IPS-NIHi7 (cell line): ENCODE measurements around the gene ADCY4.
A peak's percentile ranks its signal among the peaks of the same experiment; 100 is the strongest.
"Not testable (repeated sequence)": the region's sequence is repeated elsewhere in the genome, so short reads cannot be mapped to it uniquely, and the experiment has no call there.

ENCODE experiments used
- DNase-seq: peaks from one replicate; pipeline ENCODE4 v3.0.0; 2012; ENCODE audit warnings: mixed read lengths; ENCODE audit errors: extremely low spot score

ADCY4 gene

DNA sequence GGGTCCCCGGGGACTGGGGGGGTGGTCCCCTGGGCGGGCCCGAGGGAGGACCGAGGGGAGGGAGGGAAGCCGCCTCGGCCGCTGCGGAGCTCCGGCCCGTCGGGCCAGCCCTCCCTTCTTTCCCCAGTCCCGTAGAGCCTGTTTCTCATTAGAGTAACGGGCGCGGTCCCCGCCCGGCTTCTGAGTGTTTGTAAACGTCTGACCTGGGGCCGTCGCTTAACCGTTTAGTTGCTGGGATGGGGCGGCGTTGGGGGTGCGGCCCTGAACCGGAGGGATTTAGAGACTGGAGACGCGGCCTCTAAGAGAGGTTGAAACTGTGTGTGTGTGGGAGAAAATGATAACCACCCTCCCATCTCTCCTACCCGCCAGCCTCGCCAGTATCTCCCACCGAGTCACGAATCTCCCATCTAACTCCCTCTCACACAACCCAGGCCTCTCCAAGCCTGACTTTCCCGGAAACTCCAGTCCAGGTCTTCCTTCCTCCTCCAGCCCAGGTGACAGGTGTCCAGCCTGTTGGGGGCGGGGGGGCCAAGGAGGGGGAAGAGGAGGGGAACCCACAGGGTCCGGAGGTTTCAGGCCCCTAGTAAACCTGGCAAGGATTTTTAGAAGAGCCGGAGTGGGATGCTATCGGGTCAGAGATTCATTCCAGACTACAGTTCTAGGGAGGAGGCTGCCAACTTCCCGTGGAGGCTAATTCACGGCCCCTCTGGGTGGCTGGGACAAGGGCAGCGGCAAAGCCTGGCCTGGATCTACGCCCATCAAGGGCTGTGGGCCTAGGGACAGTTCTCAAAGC, 32.0 kb upstream of the ADCY4 start:
- peak; percentile 78 for DNase-seq

DNA sequence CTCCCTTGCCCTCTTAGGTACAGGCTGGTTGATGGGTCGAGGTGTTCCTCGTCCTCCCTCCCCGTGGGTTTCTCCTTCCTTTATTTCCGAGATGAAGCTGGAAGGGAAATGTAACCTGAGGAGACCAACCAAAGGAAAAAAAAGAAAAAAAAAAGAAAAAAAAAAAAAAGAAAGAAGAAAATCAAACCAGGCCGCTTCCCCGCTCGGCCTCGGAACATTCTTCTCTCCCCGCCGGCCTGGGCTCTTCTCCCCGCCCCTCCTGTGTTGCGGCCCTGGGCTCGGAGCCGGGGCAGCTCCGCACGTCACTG, 31.5 kb upstream of the ADCY4 start:
- DNase-seq: no peak

DNA sequence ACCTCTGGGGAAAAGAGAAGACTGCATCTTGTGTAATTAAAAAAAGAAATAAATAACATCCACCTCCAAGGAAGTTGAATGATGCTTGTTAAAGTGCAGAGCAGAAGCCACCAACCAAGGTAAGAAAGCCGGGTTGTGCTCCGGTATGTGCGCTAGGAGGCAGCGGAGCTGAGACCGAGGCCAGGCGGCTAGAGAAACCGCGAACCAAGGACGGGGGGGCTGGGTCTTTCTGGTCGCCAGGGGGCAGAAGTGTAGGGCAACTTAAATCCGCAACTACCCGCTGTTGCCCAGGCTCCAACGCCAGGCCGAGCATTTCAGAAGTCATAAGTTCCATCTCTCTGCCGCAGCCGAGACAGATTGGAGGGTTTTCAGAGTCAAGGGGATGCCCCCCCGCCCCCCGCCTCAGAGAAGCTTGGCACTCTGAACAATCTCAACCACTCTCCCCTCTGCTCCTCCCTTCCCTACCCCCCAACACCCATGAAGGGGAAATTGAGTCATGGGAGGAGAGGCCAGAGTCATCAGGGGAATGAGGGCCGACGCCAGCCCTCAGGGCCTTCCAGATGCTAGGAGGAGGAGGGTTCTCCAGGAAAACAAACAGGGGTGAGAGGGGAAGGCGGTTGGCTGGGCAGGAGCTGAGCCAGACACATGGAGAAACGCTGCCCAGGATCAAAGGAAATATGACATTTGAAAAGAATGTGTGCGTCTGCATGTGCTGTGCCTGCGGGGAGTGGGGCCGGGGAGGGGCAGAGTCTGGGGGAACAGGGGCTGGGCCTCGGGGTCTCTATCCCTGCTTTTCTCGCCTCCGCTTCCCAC, 30.9 kb upstream of the ADCY4 start:
- DNase-seq: peak; percentile 88

GRCh38 chr14:24364841-24365240, 30.0 kb upstream of the ADCY4 start:
- DNase-seq: no peak

DNA sequence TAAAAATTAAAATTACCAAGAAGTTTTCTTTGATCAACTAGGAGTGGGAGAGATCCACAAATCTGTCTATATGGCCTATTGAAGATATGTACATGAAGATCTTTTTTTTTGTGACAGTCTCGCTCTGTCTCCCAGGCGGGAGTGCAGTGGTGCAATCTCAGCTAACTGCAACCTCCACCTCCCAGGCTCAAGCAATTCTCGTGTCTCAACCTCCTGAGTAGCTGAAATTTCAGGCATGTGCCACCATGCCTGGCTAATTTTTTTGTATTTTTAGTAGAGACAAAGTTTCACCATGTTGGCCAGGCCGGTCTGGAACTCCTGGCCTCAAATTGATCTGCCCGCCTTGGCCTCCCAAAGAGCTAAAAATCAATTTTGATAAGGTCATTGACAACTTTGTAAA, 28.5 kb upstream of the ADCY4 start:
- DNase-seq: no peak

DNA sequence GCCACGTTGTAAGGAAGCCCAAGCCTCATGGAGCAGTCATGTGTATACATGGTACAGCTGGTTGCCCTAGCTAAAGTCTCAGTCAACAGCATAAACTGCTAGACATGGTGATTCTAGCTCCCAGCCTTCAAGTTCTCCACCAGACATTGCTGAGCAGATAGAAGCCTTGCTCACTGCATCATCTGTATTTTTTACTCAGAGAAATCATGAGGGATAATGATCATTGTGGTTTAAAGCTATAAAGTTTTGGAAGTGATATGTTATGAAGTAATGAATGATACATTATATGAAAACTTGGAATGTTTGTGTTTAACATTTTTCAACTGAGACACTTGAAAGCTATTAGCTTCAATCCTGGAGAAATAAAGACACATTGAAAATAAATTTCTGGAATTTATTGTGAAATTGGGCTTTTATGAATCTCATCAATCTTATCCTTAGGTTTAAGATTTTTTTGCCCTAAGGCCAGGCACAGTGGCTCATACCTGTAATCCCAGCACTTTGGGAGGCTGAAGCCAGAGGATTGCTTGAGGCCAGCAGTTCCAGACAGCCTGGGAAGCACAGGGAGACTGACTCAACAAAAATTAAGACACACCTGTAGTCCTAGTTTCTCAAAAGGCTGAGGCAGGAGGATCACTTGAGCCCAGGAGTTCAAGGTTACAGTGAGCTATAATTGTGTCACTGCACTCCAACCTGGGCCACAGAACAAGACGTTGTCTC, 27.5 kb upstream of the ADCY4 start:
- DNase-seq: no peak

- no peak for DNase-seq
Measured at GRCh38 chr14:24361326-24361725, 26.5 kb upstream of the ADCY4 start.

GRCh38 chr14:24360281-24360680, 25.4 kb upstream of the ADCY4 start:
- DNase-seq: no peak

DNA sequence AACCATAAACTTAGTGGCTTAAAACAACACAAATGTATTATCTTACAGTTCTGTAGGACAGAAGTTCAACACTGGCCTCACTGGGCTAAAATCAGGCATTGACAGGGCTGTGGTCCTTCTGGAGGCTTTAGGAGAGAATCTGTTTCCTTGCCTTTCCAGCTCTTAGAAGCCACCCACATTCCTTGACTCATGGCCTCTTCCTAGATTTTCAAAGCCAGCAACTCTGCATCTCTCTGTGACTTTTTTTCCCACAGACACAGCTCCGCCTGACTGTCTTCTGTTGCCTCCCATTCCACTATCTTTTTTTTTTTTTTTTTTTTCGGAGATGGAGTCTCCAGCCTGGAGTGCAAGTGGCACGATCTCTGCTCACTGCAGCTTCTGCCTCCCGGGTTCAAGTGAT, 21.3 kb upstream of the ADCY4 start:
- DNase-seq: no peak

DNA sequence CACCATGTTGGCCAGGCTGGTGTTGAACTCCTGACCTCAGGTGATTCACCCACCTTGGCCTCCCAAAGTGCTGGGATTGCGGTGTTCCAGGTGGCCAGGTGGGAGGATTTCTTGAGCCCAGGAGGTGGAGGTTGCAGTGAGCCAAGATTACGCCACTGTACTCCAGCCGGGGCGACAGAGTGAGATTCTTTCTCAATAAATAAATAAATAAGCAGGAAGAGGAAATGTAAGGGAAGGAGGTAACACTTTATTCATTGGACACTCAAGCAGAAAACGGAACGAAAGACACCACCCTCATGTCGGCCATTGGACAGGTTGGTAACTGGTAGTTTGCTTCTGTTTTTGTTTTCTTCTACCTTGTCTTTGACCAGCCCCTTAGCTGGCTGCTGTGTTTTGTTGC, 20.1 kb upstream of the ADCY4 start:
- DNase-seq: no peak

GRCh38 chr14:24354482-24354825, 19.6 kb upstream of the ADCY4 start:
- not testable (repeated sequence) for DNase-seq

- DNase-seq: no peak
Measured at GRCh38 chr14:24353559-24354481, 18.9 kb upstream of the ADCY4 start.

DNA sequence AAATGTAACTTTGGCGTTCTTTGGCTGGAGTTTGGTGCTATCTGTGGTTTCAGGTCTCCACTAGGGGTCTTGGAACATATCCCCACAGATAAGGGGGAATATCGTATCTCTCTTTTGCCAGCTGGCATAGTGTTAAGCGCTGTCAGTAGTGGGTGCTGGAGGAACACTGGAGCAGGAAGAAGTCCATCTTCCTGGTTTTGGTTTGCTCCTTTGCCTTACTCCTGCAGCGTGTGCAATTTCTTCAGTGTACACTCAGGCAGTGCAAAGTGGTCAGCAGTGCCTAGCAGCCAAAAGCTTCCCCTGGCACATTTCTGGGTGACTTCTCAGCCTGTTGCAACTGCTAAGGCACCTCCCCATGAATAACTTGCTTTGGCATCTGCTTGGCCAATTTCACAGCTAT, 16.6 kb upstream of the ADCY4 start:
- DNase-seq: no peak

GRCh38 chr14:24349742-24350141, 14.9 kb upstream of the ADCY4 start:
- DNase-seq: no peak

- no peak for DNase-seq
Measured at GRCh38 chr14:24348186-24348585, 13.3 kb upstream of the ADCY4 start.

DNA sequence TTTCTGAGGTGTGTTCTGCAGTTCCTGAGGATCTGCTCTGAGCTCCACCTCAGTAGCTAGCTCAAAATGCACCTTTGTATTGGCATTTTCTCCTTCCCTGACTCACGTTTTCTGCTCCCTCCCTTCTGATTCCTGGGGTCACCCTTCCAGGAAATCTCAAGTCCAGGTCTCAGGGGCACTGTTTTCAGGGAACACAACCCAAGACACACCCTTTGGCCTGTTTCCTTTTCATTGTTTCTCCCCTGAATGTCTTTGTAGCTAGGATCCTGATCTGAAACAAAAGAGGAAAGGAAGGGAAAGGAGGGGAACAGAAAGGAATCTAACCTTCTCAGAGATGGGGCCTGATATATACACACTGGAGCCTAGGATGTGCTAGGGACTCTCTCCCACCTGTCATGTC, 12.3 kb upstream of the ADCY4 start:
- DNase-seq: no peak

GRCh38 chr14:24343795-24344660, 9.2 kb upstream of the ADCY4 start:
- DNase-seq: no peak

DNA sequence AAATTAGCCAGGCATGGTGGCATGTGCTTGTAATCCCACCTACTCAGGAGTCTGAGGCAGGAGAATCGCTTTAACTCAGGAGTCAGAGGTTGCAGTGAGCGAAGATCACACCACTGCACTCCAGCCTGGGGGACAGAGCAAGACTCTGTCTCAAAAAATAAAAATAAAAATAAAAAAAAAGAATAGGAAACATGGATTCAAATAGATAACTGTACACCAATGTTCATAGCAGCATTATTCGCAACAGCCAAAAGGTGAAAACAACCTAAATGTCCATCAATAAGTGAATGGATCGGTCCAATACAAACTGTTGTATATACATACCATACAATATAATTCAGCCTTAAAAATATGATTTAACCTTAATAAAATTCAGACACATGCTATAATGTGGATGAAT, 8.0 kb upstream of the ADCY4 start:
- DNase-seq: no peak

DNA sequence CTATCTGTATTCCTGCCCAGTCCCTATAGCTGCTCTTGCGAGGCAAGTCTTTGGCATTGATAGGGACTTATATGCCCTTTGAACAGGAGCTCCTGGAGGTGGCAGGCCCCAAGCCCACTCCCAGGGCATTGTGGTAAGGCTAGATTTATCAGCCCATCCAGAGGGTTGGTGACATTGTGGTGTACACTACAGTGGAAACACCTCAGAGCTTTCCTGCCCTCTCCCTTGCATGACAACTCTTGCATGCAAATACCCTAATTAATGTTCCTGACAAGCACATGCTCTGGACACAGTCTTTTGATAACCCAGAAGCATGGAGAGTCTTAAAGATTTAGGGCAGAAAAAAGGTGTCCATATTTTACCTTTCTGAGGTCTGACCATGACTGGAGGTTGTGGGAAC, 5.7 kb upstream of the ADCY4 start:
- no peak for DNase-seq

DNA sequence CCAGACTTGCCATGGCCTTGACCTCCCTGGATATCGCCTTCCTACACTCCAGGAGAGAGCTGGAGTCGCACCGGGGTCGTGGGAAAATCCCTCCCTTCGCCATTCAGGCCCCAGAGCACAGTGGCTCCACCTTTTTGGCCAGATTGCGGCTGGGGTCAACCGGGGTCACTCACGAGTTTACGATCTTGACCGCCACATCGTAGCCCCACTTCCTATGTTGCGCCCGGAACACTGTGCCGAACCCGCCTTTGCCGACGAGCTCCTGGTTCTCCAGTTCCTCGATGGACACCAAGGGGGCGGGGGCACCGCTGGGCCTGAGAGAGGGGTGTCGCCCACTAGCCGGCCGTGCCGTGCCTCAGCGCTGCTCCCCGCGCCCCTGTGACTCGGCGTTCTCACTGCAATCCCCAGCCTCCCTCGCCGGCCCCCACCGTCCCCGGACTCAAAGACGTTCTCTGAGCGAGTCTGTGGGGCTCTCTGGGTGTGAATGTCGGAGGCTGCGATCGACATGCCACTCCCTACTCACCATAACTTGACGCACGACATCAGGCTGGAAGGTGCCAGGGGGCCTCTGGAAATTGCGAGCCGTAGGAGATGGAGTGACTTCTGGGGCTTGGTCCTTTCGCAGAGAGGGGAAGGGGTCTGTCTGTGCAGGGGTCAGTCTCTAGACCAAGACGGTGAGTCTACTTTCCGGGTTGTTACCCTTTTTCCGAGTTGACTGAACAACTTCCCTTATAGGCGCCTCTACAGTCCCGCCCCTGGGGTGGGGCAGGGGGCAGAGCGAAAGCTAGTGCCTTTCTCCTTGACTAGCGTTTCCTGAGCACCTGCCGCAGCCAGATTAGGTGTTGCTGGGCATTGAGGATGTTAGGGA, 4.6 kb upstream of the ADCY4 start, which contains the start of gene RIPK3:
Gene RIPK3, minus strand, starts transcription at position 708 of the 868 bp plus-strand sequence. Its CDS starts 165 bp downstream, at position 543.
- peak; percentile 60 for DNase-seq
